GM23338 (cell line): ENCODE results near the gene CALM1. TPM values are rescaled to one million over a fixed set of nuclear protein-coding genes. Genes with fewer than 3 reads are reported as not detected.
A peak's percentile ranks its signal among the peaks of the same experiment; 100 is the strongest.

Experiments
- ATAC-seq: fragments of 200-7000 bp; cut with Tn5 transposase; 3 replicates; pipeline ENCODE4 v1.9.1; 2020
- DNase-seq: peaks from one replicate; pipeline ENCODE4 v3.0.0-alpha.2; 2015; ENCODE audit warnings: low spot score
- H2AFZ ChIP-seq: fragments of 200-600 bp; sonication (generic); 2 replicates; pipeline ENCODE4 v1.8.0; 2016; ENCODE audit warnings: antibody characterized with exemption, mild to moderate bottlenecking, moderate library complexity
- H3F3A ChIP-seq: fragments of 200-600 bp; sonication (generic); replicated peaks from 2 replicates; pipeline ENCODE4 v1.8.0; 2017; ENCODE audit warnings: antibody characterized with exemption, mixed run types, low read depth
- H3K27ac ChIP-seq: fragments of 200-600 bp; sonication (generic); 2 replicates; pipeline ENCODE4 v1.6.1; 2016; ENCODE audit warnings: low read depth
- H3K27me3 ChIP-seq: fragments of 200-600 bp; sonication (generic); 2 replicates; pipeline ENCODE4 v1.8.0; 2016; ENCODE audit warnings: mild to moderate bottlenecking, mixed run types, moderate library complexity; ENCODE audit not compliant: insufficient read depth
- H3K36me3 ChIP-seq: fragments of 200-600 bp; sonication (generic); 2 replicates; pipeline ENCODE4 v1.8.0; 2016; ENCODE audit warnings: mild to moderate bottlenecking; ENCODE audit not compliant: insufficient read depth
- H3K4me1 ChIP-seq: fragments of 200-600 bp; sonication (generic); 2 replicates; pipeline ENCODE4 v1.8.0; 2016; ENCODE audit warnings: mild to moderate bottlenecking, moderate library complexity; ENCODE audit not compliant: insufficient read depth
- H3K4me2 ChIP-seq: fragments of 200-600 bp; sonication (generic); 2 replicates; pipeline ENCODE4 v1.7.1; 2017; ENCODE audit warnings: mixed run types
- H3K4me3 ChIP-seq: fragments of 200-600 bp; sonication (generic); 2 replicates; pipeline ENCODE4 v1.6.1; 2016; ENCODE audit warnings: mixed run types
- H3K79me2 ChIP-seq: fragments of 200-600 bp; sonication (generic); replicated peaks from 2 replicates; pipeline ENCODE4 v1.8.0; 2017; ENCODE audit warnings: mild to moderate bottlenecking; ENCODE audit not compliant: insufficient read depth
- H3K9me2 ChIP-seq: fragments of 200-600 bp; sonication (generic); 2 replicates; pipeline ENCODE4 v1.8.0; 2017; ENCODE audit not compliant: insufficient read depth
- H4K20me1 ChIP-seq: fragments of 200-600 bp; sonication (generic); replicated peaks from 2 replicates; pipeline ENCODE4 v1.8.0; 2017; ENCODE audit warnings: mild to moderate bottlenecking; ENCODE audit not compliant: insufficient read depth
- H3K27ac Mint-ChIP-seq: 2 replicates; pipeline ENCODE4 v1.8.0; 2020; ENCODE audit warnings: inconsistent platforms, mild to moderate bottlenecking, moderate library complexity, mixed read lengths
- H3K27me3 Mint-ChIP-seq: 3 replicates; pipeline ENCODE4 v1.8.0; 2022; ENCODE audit warnings: low read depth, mild to moderate bottlenecking, moderate library complexity, mixed read lengths, inconsistent platforms; ENCODE audit not compliant: insufficient read depth, poor library complexity
- H3K36me3 Mint-ChIP-seq: 3 replicates; pipeline ENCODE4 v1.8.0; 2021; ENCODE audit warnings: low read depth, mild to moderate bottlenecking, inconsistent platforms, moderate library complexity, mixed read lengths
- H3K4me1 Mint-ChIP-seq: 3 replicates; pipeline ENCODE4 v1.8.0; 2020; ENCODE audit warnings: mild to moderate bottlenecking, inconsistent platforms, mixed read lengths
- H3K4me3 Mint-ChIP-seq: 3 replicates; pipeline ENCODE4 v1.8.0; 2021; ENCODE audit warnings: moderate library complexity, mild to moderate bottlenecking, inconsistent platforms, mixed read lengths
- H3K9me3 Mint-ChIP-seq: 3 replicates; pipeline ENCODE4 v1.8.0; 2020; ENCODE audit warnings: moderate library complexity, mild to moderate bottlenecking, inconsistent platforms, mixed read lengths
- CREB1 ChIP-seq: fragments of 250-450 bp; sonication (Bioruptor Pico); IDR thresholded peaks from 2 replicates; pipeline ENCODE4 v1.5.0; 2020; ENCODE audit warnings: low read depth, mild to moderate bottlenecking, moderate library complexity
- CTCF ChIP-seq, 2 experiments: fragments of 200-600 bp in 1 of 2; sonication (generic) in 1 of 2; conservative IDR thresholded peaks; 2 replicates each; pipeline versions ENCODE4 v1.5.1 to v1.6.1; 2016 to 2017; ENCODE audit warnings: antibody characterized with exemption in 2 of 2, low read depth in 2 of 2, mild to moderate bottlenecking in 2 of 2, moderate library complexity in 1 of 2
- ETS1 ChIP-seq: IDR thresholded peaks from 2 replicates; pipeline ENCODE4 v1.6.1; 2016; ENCODE audit warnings: antibody characterized with exemption
- EZH2 ChIP-seq: fragments of 200-600 bp; sonication (generic); IDR thresholded peaks from one replicate; pipeline ENCODE4 v1.8.0; 2017; ENCODE audit warnings: antibody characterized with exemption, mild to moderate bottlenecking, low read depth; ENCODE audit not compliant: unreplicated experiment
- JUNB ChIP-seq: IDR thresholded peaks from one replicate; pipeline ENCODE4 v1.6.1; 2016; ENCODE audit warnings: antibody characterized with exemption; ENCODE audit not compliant: unreplicated experiment
- POLR2AphosphoS5 ChIP-seq: IDR thresholded peaks from 2 replicates; pipeline ENCODE4 v1.6.1; 2016; ENCODE audit warnings: antibody characterized with exemption, low read depth
- REST ChIP-seq: IDR thresholded peaks from one replicate; pipeline ENCODE4 v1.6.1; 2018; ENCODE audit warnings: antibody characterized with exemption; ENCODE audit not compliant: unreplicated experiment
- STAT1 ChIP-seq: IDR thresholded peaks from one replicate; pipeline ENCODE4 v1.6.1; 2016; ENCODE audit warnings: antibody characterized with exemption; ENCODE audit not compliant: unreplicated experiment
- ZNF331 ChIP-seq: fragments of 250-450 bp; sonication (Bioruptor Pico); IDR thresholded peaks from 2 replicates; pipeline ENCODE4 v1.5.0; 2020; ENCODE audit warnings: low read depth, mild to moderate bottlenecking, moderate library complexity
- polyA plus RNA-seq: library from polyadenylated mRNA; unstranded; fragments of >200 nt; fragmentation: Nextera tagmentation; extraction: Ambion mirVana; gene quantifications from 2 replicates; pipeline ENCODE4 v1.2.1, GENCODE V29; 2016
- total RNA-seq: library from RNA; depleted of rRNA; stranded (reverse); fragments of >200 nt; shearing (Covaris generic); gene quantifications from 2 replicates; pipeline ENCODE4 v1.2.3, GENCODE V29; 2014

Gene CALM1
- total and polyA plus RNA-seq, 2 experiments from 2014 or later: 308 to 2,024 TPM

GRCh38 chr14:90382491-90383125, 14.2 kb upstream of the CALM1 start:
- peak overlapping the region; percentile 99 for H3K27ac ChIP-seq
- Mint-ChIP-seq H3K27ac (no peak overlapping the region), H3K36me3 (no peaks in the 10 kb centered on the region), H3K9me3 (no peaks in the 10 kb centered on the region), H3K4me3 (no peak overlapping the region), H3K4me1 (peaks cover 9% of the 10 kb centered on the region), H3K27me3 (no peaks in the 10 kb centered on the region)
- TF ChIP-seq ETS1 (no peak), EZH2 (no peak), JUNB (no peak), CREB1 (peak; percentile 61; the same call in 1 of the 2 replicates)
- peak; percentile 3 for ATAC-seq
- H3F3A ChIP-seq: 0 out of 2 replicates have a peak, but pooled peaks cover 7% of the 10 kb centered on the region
- peaks cover 21% of the 10 kb centered on the region for H3K4me1 ChIP-seq
- H2AFZ ChIP-seq: peak overlapping the region; percentile 86
- H3K36me3 ChIP-seq: no peaks in the 10 kb centered on the region
- no peaks in the 10 kb centered on the region for H3K79me2 ChIP-seq
- peaks cover 5% of the 10 kb centered on the region; the same call in 1 of the 2 replicates for H3K27me3 ChIP-seq
- no peaks in the 10 kb centered on the region for H4K20me1 ChIP-seq
- H3K4me2 ChIP-seq: peak overlapping the region; percentile 89
- DNase-seq: peak; percentile 76
- H3K4me3 ChIP-seq: peak overlapping the region; percentile 69
- H3K9me2 ChIP-seq: no peaks in the 10 kb centered on the region

GRCh38 chr14:90383126-90383730, 13.6 kb upstream of the CALM1 start:
- DNase-seq (peak; percentile 100), ATAC-seq (peak; percentile 87)
- H4K20me1 ChIP-seq: no peaks in the 10 kb centered on the region
- no peaks in the 10 kb centered on the region for H3K79me2 ChIP-seq
- no peaks in the 10 kb centered on the region for H3K36me3 ChIP-seq
- peak overlapping the region; percentile 89 for H3K4me2 ChIP-seq
- peaks cover 26% of the 10 kb centered on the region for H3K4me1 ChIP-seq
- TF ChIP-seq ZNF331 (CRISPR knock-in tag) (no peak), POLR2AphosphoS5 (peak; percentile 92), REST (peak; percentile 25), ETS1 (peak; percentile 77; the same call in 1 of the 2 replicates), CREB1 (peak; percentile 96), STAT1 (no peak), CTCF (conservative IDR thresholded peaks at IDR 0.05; ENCODE audit: low read depth in 2 of 2) (no peak; a peak in 1 of 4 replicates)
- peak overlapping the region; percentile 99 for H3K27ac ChIP-seq
- Mint-ChIP-seq H3K27me3 (no peaks in the 10 kb centered on the region), H3K36me3 (no peaks in the 10 kb centered on the region), H3K27ac (no peak overlapping the region), H3K4me3 (no peak overlapping the region), H3K9me3 (no peaks in the 10 kb centered on the region), H3K4me1 (peaks cover 13% of the 10 kb centered on the region)
- H3F3A ChIP-seq: 0 out of 2 replicates have a peak, but pooled peaks cover 7% of the 10 kb centered on the region
- peak overlapping the region; percentile 69 for H3K4me3 ChIP-seq
- peak overlapping the region; percentile 93 for H2AFZ ChIP-seq
- peaks cover 5% of the 10 kb centered on the region; the same call in 1 of the 2 replicates for H3K27me3 ChIP-seq
- H3K9me2 ChIP-seq: no peaks in the 10 kb centered on the region
